ENCODE results near the gene CCDC127.

- TF ChIP-seq, protein P1, sequence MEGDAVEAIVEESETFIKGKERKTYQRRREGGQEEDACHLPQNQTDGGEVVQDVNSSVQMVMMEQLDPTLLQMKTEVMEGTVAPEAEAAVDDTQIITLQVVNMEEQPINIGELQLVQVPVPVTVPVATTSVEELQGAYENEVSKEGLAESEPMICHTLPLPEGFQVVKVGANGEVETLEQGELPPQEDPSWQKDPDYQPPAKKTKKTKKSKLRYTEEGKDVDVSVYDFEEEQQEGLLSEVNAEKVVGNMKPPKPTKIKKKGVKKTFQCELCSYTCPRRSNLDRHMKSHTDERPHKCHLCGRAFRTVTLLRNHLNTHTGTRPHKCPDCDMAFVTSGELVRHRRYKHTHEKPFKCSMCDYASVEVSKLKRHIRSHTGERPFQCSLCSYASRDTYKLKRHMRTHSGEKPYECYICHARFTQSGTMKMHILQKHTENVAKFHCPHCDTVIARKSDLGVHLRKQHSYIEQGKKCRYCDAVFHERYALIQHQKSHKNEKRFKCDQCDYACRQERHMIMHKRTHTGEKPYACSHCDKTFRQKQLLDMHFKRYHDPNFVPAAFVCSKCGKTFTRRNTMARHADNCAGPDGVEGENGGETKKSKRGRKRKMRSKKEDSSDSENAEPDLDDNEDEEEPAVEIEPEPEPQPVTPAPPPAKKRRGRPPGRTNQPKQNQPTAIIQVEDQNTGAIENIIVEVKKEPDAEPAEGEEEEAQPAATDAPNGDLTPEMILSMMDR (conservative IDR thresholded peaks at IDR 0.05; ENCODE audit: low read depth, low read length) = no peak
- no peak for TF ChIP-seq EZH2 (IDR thresholded peaks at IDR 0.05; ENCODE audit: low read length, unreplicated experiment)
These were observed 13.5 kb downstream of the CCDC127 start for GRCh38 chr5:204462-204861.
